A673 (cell line): Measurements from ENCODE around the gene TAF10. TPM values are rescaled to one million over a fixed set of nuclear protein-coding genes. Genes with fewer than 3 reads are reported as not detected.

Experiments used
- BruUV-seq: library from RNA; stranded (reverse); fragments of 400-500 nt; replicated peaks from 2 replicates; lab custom pipeline; 2021; lab: Mats Ljungman, UMichigan
- CTCF ChIA-PET: fragments of 300-600 bp; sonication (Branson Sonifier 250); formaldehyde crosslinking; loops from one replicate; lab custom pipeline; 2022; ENCODE audit warnings: antibody characterized with exemption; lab: Charles Lee
- POLR2A ChIA-PET: fragments of 300-600 bp; sonication (Branson Sonifier 250); formaldehyde crosslinking; loops from one replicate; lab custom pipeline; 2022; ENCODE audit warnings: antibody characterized with exemption; ENCODE audit not compliant: low non-redundant PET; lab: Charles Lee
- DNase-seq: peaks from one replicate; pipeline ENCODE4 v3.0.0-alpha.2; 2015; ENCODE audit warnings: low spot score
- H3K27ac ChIP-seq: fragments of 200-600 bp; sonication (generic); 2 replicates; pipeline ENCODE4 v1.5.1; 2016; ENCODE audit warnings: mixed run types, low read depth, mild to moderate bottlenecking, mixed read lengths, antibody characterized with exemption, low read length; ENCODE audit not compliant: poor library complexity, severe bottlenecking
- H3K27me3 ChIP-seq: fragments of 200-600 bp; sonication (generic); replicated peaks from 2 replicates; pipeline ENCODE4 v1.6.1; 2017; ENCODE audit warnings: mixed run types, low read depth, mild to moderate bottlenecking, mixed read lengths, antibody characterized with exemption, low read length; ENCODE audit not compliant: insufficient read depth, poor library complexity
- H3K36me3 ChIP-seq: fragments of 200-600 bp; sonication (generic); 2 replicates; pipeline ENCODE4 v1.6.1; 2016; ENCODE audit warnings: mixed run types, mild to moderate bottlenecking, mixed read lengths, antibody characterized with exemption, low read length; ENCODE audit not compliant: insufficient read depth, poor library complexity, severe bottlenecking
- H3K4me1 ChIP-seq: fragments of 200-600 bp; sonication (generic); 2 replicates; pipeline ENCODE4 v1.6.1; 2017; ENCODE audit warnings: mixed run types, mild to moderate bottlenecking, mixed read lengths, antibody characterized with exemption, low read length; ENCODE audit not compliant: insufficient read depth, poor library complexity, severe bottlenecking
- H3K4me3 ChIP-seq: fragments of 200-600 bp; sonication (generic); 2 replicates; pipeline ENCODE4 v1.5.1; 2016; ENCODE audit warnings: low read depth, mixed run types, mild to moderate bottlenecking, mixed read lengths, low read length; ENCODE audit not compliant: poor library complexity, severe bottlenecking
- H3K9me3 ChIP-seq: fragments of 200-600 bp; sonication (generic); 2 replicates; pipeline ENCODE4 v1.6.1; 2016; ENCODE audit warnings: mixed run types, low read depth, mild to moderate bottlenecking, mixed read lengths, antibody characterized with exemption, low read length; ENCODE audit not compliant: poor library complexity, severe bottlenecking
- EZH2 ChIP-seq: fragments of 200-600 bp; sonication (generic); IDR thresholded peaks from 2 replicates; pipeline ENCODE4 v1.6.1; 2017; ENCODE audit warnings: borderline replicate concordance, low read depth, mild to moderate bottlenecking, mixed read lengths, antibody characterized with exemption, low read length; ENCODE audit not compliant: poor library complexity, severe bottlenecking
- intact Hi-C: fragments of 100-400 bp; cut with micrococcal nuclease; formaldehyde crosslinking; loops from one replicate; pipeline ENCODE4 v1.10.0; 2022; ENCODE audit not compliant: unreplicated experiment
- total RNA-seq: library from RNA; stranded (reverse); gene quantifications from 2 replicates; pipeline ENCODE4 v1.2.3, GENCODE V29; 2021
- TF ChIP-seq, protein P1 (sequence below): fragments of 300-800, 200-600 bp; sonication (generic); conservative IDR thresholded peaks from 2 replicates; pipeline ENCODE4 v1.5.1; 2017; ENCODE audit warnings: low read depth, mild to moderate bottlenecking, antibody characterized with exemption, low read length, moderate library complexity, mixed read lengths

TAF10 gene
- total RNA-seq, 1 experiment from 2014 or later: 112 TPM

DNA sequence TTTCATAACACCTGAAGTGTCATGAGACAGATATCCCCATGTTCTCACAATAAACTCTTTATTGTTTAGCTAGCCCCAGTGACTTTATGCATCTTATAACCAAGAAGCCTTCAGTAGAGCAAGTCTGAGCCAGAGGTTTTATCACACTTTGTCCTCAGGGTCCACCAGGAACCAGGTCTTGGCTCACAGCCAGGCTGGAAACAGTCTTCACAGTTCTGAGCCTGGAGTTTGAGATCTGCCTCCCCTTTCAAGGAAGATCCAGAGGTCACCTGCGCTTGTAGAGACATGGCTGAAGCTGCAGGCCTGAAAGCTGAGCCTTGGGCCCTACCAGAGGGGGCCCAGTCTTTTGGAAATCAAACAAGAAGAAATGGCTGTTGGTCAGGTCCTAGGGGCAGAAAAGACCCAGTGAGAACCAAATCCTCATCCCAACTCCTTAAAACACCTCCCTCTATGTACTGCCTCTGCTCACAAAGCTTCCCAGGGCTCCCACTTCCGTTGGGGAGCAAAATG is 12.1 kb downstream of the TAF10 start:
- ChIA-PET CTCF (no interaction called here), POLR2A (no interaction called here)
- Histone ChIP-seq H3K27ac (no peak overlapping the region), H3K4me3 (no peak overlapping the region), H3K36me3 (peaks cover 32% of the 10 kb centered on the region), H3K9me3 (no peaks in the 10 kb centered on the region), H3K4me1 (no peaks in the 10 kb centered on the region), H3K27me3 (no peaks in the 10 kb centered on the region)
- intact Hi-C loops: loop anchor here (5.0 kb wide), 1 partner anchor 68 kb away; no protein-coding TSS in a partner anchor
- DNase-seq: no peak
- BruUV-seq: no TSS peak
- TF ChIP-seq, protein P1, sequence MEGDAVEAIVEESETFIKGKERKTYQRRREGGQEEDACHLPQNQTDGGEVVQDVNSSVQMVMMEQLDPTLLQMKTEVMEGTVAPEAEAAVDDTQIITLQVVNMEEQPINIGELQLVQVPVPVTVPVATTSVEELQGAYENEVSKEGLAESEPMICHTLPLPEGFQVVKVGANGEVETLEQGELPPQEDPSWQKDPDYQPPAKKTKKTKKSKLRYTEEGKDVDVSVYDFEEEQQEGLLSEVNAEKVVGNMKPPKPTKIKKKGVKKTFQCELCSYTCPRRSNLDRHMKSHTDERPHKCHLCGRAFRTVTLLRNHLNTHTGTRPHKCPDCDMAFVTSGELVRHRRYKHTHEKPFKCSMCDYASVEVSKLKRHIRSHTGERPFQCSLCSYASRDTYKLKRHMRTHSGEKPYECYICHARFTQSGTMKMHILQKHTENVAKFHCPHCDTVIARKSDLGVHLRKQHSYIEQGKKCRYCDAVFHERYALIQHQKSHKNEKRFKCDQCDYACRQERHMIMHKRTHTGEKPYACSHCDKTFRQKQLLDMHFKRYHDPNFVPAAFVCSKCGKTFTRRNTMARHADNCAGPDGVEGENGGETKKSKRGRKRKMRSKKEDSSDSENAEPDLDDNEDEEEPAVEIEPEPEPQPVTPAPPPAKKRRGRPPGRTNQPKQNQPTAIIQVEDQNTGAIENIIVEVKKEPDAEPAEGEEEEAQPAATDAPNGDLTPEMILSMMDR: no peak
- no peak for TF ChIP-seq EZH2

DNA sequence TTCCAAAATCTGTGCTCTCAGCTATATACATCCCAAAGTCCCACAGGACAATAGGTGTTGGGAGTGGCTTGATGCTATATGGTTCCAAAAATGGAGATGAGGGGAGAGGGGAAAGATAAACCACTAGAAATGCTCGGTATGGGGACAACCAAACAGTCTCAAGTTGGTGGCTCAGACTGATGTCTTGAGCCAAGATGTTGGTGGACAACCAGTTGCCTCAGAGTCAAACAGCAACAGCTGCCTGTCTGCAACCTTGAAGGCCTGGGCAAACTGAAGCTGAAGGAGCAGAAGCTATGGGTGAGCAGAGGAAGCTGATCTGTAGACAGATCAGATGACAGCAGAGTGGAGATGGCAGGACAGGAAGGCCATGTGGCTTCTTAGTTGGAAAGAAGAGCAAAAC is 12.6 kb downstream of the TAF10 start:
- ChIA-PET POLR2A (no interaction called here), CTCF (no interaction called here)
- H3K27me3 ChIP-seq: no peaks in the 10 kb centered on the region
- H3K36me3 ChIP-seq: peaks cover 32% of the 10 kb centered on the region
- no peak overlapping the region for H3K4me3 ChIP-seq
- intact Hi-C loops: no loop called here
- no peak for DNase-seq
- no peak for TF ChIP-seq EZH2
- TF ChIP-seq, protein P1: no peak
- H3K9me3 ChIP-seq: no peaks in the 10 kb centered on the region
- BruUV-seq: no TSS peak
- no peaks in the 10 kb centered on the region for H3K4me1 ChIP-seq
- no peak overlapping the region for H3K27ac ChIP-seq

DNA sequence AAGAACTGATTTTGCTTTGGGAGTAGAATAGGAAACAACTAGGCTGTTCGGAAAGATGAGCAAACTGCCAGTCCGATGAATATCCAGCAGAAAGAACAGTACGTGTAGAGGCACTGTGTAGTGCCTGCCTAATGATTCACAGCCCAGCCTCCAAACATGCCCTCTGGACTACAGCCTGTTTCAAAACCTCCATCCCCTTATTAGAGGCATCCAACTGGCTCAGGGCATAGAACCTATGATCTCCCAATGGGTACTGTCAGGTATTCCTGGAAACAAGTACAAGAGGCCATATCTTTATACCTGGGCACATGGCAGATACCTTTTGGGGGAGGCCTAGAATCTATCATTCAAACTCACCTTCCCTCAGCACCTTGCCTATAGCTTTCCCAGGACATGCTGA is 13.5 kb downstream of the TAF10 start:
- POLR2A ChIA-PET: no interaction called here
- H3K27me3 ChIP-seq: no peaks in the 10 kb centered on the region
- H3K4me3 ChIP-seq: no peak overlapping the region
- no peaks in the 10 kb centered on the region for H3K4me1 ChIP-seq
- CTCF ChIA-PET: no interaction called here
- no peak for DNase-seq
- no peaks in the 10 kb centered on the region for H3K9me3 ChIP-seq
- TF ChIP-seq, protein P1: no peak
- no peak overlapping the region for H3K27ac ChIP-seq
- intact Hi-C loops: no loop called here
- H3K36me3 ChIP-seq: peaks cover 32% of the 10 kb centered on the region
- no TSS peak for BruUV-seq
